ENCODE data around the gene COA1.
"Not testable (repeated sequence)": the region's sequence is repeated elsewhere in the genome, so short reads cannot be mapped to it uniquely, and the experiment has no call there.

COA1 gene

GRCh38 chr7:43729214-43729923, at the start of gene COA1:
Gene COA1 (minus strand): TSS chr7:43729523. CDS start chr7:43648614, 80,909 bp downstream.
- peak; percentile 8 for TF ChIP-seq CTCF (IDR thresholded peaks at IDR 0.05; ENCODE audit: insufficient read depth, low read depth, low read length, missing control alignments)
- H3K4me3 ChIP-seq (ENCODE audit: low read length), result peak within 1 kb of the TSS; percentile 89
- peak; percentile 95 for DNase-seq (ENCODE audit: low read depth)

GRCh38 chr7:43778293-43779044, 49.1 kb upstream of the COA1 start:
- not testable (repeated sequence) for H3K4me3 ChIP-seq (ENCODE audit: low read length); DNase-seq (ENCODE audit: low read depth)

GRCh38 chr7:43775255-43775654, 45.9 kb upstream of the COA1 start:
- H3K4me3 ChIP-seq (ENCODE audit: low read length); DNase-seq (ENCODE audit: low read depth): not testable (repeated sequence)

- not testable (repeated sequence) for DNase-seq (ENCODE audit: low read depth); H3K4me3 ChIP-seq (ENCODE audit: low read length)
Observed at GRCh38 chr7:43773268-43773667, 43.9 kb upstream of the COA1 start.

GRCh38 chr7:43771573-43771972, 42.2 kb upstream of the COA1 start:
- H3K4me3 ChIP-seq (ENCODE audit: low read length), result no peak overlapping the region
- no peak for TF ChIP-seq CTCF (IDR thresholded peaks at IDR 0.05; ENCODE audit: insufficient read depth, low read depth, low read length, missing control alignments)
- no peak for DNase-seq (ENCODE audit: low read depth)

- H3K4me3 ChIP-seq (ENCODE audit: low read length), result no peak overlapping the region
- no peak for DNase-seq (ENCODE audit: low read depth)
- TF ChIP-seq CTCF (IDR thresholded peaks at IDR 0.05; ENCODE audit: insufficient read depth, low read depth, low read length, missing control alignments), result no peak
Observed at GRCh38 chr7:43771128-43771527, 41.8 kb upstream of the COA1 start.

- no peak for TF ChIP-seq CTCF (IDR thresholded peaks at IDR 0.05; ENCODE audit: insufficient read depth, low read depth, low read length, missing control alignments)
- DNase-seq (ENCODE audit: low read depth), result no peak
- H3K4me3 ChIP-seq (ENCODE audit: low read length), result no peak overlapping the region
Observed at GRCh38 chr7:43769791-43770465, 40.6 kb upstream of the COA1 start.

- TF ChIP-seq CTCF (IDR thresholded peaks at IDR 0.05; ENCODE audit: insufficient read depth, low read depth, low read length, missing control alignments), result no peak
- no peak overlapping the region for H3K4me3 ChIP-seq (ENCODE audit: low read length)
- DNase-seq (ENCODE audit: low read depth), result no peak
Observed at GRCh38 chr7:43769281-43769680, 40.0 kb upstream of the COA1 start.
